ENCODE data around the gene KRT14.
"Not testable (repeated sequence)": the region's sequence is repeated elsewhere in the genome, so short reads cannot be mapped to it uniquely, and the experiment has no call there.

Gene KRT14

GRCh38 chr17:41546819-41547218, 39.9 kb downstream of the KRT14 start:
- no peak for DNase-seq (ENCODE audit: extremely low read depth, low read depth)
- no peak for TF ChIP-seq CTCF (IDR thresholded peaks at IDR 0.05; ENCODE audit: low read depth, low read length, missing control alignments)
- no peak overlapping the region for H3K4me3 ChIP-seq (replicated peaks; ENCODE audit: low read depth, low read length)

GRCh38 chr17:41545829-41546410, 40.8 kb downstream of the KRT14 start:
- H3K4me3 ChIP-seq (replicated peaks; ENCODE audit: low read depth, low read length): no peak overlapping the region
- no peak for TF ChIP-seq CTCF (IDR thresholded peaks at IDR 0.05; ENCODE audit: low read depth, low read length, missing control alignments)
- DNase-seq (ENCODE audit: extremely low read depth, low read depth): no peak

- TF ChIP-seq CTCF (IDR thresholded peaks at IDR 0.05; ENCODE audit: low read depth, low read length, missing control alignments): no peak
- H3K4me3 ChIP-seq (replicated peaks; ENCODE audit: low read depth, low read length): no peak overlapping the region
- no peak for DNase-seq (ENCODE audit: extremely low read depth, low read depth)
These were observed 41.8 kb downstream of the KRT14 start for GRCh38 chr17:41544935-41545334.

GRCh38 chr17:41544491-41544892, 42.2 kb downstream of the KRT14 start:
- no peak for TF ChIP-seq CTCF (IDR thresholded peaks at IDR 0.05; ENCODE audit: low read depth, low read length, missing control alignments)
- DNase-seq (ENCODE audit: extremely low read depth, low read depth): no peak

GRCh38 chr17:41542786-41543185, 43.9 kb downstream of the KRT14 start:
- DNase-seq (ENCODE audit: extremely low read depth, low read depth); H3K4me3 ChIP-seq (replicated peaks; ENCODE audit: low read depth, low read length): not testable (repeated sequence)

More at GRCh38 chr17:41544491-41544892, 42.2 kb downstream of the KRT14 start:
- no peak overlapping the region for H3K4me3 ChIP-seq (replicated peaks; ENCODE audit: low read depth, low read length)

- no peak for TF ChIP-seq CTCF (IDR thresholded peaks at IDR 0.05; ENCODE audit: low read depth, low read length, missing control alignments)
- H3K4me3 ChIP-seq (replicated peaks; ENCODE audit: low read depth, low read length): no peak overlapping the region
- no peak for DNase-seq (ENCODE audit: extremely low read depth, low read depth)
These were observed 44.3 kb downstream of the KRT14 start for GRCh38 chr17:41542357-41542756.

- no peak for DNase-seq (ENCODE audit: extremely low read depth, low read depth)
- H3K4me3 ChIP-seq (replicated peaks; ENCODE audit: low read depth, low read length): no peak overlapping the region
- no peak for TF ChIP-seq CTCF (IDR thresholded peaks at IDR 0.05; ENCODE audit: low read depth, low read length, missing control alignments)
These were observed 45.6 kb downstream of the KRT14 start for GRCh38 chr17:41540921-41541625.
